Central memory CD8-positive, alpha-beta T cell (primary cell): ENCODE data around the gene CELA2B.
"Not testable (repeated sequence)": the region's sequence is repeated elsewhere in the genome, so short reads cannot be mapped to it uniquely, and the experiment has no call there.

ENCODE experiments used
- ATAC-seq: fragments of 150-1000 bp; cut with Tn5 transposase; replicated peaks from 2 replicates; pipeline ENCODE4 v1.10.0; 2022; ENCODE audit warnings: mild to moderate bottlenecking, moderate FRiP score, moderate number of reproducible peaks; ENCODE audit not compliant: poor library complexity, severe bottlenecking; ENCODE audit errors: extremely low read depth
- DNase-seq, 2 donors: peaks; one replicate each; pipeline ENCODE4 v3.0.0; 2021; ENCODE audit warnings: low spot score in 2 of 2
- H3K27ac Mint-ChIP-seq: one replicate; pipeline ENCODE4 v1.8.0; 2022; ENCODE audit warnings: low read depth, mild to moderate bottlenecking, moderate library complexity, mixed read lengths
- H3K27me3 Mint-ChIP-seq: one replicate; pipeline ENCODE4 v1.8.0; 2022; ENCODE audit warnings: mixed read lengths
- H3K36me3 Mint-ChIP-seq: one replicate; pipeline ENCODE4 v1.8.0; 2022; ENCODE audit warnings: mild to moderate bottlenecking, moderate library complexity, mixed read lengths; ENCODE audit not compliant: insufficient read depth
- H3K4me1 Mint-ChIP-seq: one replicate; pipeline ENCODE4 v1.8.0; 2022; ENCODE audit warnings: mixed read lengths
- H3K4me3 Mint-ChIP-seq: one replicate; pipeline ENCODE4 v1.8.0; 2022; ENCODE audit warnings: mild to moderate bottlenecking, moderate library complexity, mixed read lengths
- H3K9me3 Mint-ChIP-seq: one replicate; pipeline ENCODE4 v1.8.0; 2022; ENCODE audit warnings: mixed read lengths

The CELA2B gene

DNA sequence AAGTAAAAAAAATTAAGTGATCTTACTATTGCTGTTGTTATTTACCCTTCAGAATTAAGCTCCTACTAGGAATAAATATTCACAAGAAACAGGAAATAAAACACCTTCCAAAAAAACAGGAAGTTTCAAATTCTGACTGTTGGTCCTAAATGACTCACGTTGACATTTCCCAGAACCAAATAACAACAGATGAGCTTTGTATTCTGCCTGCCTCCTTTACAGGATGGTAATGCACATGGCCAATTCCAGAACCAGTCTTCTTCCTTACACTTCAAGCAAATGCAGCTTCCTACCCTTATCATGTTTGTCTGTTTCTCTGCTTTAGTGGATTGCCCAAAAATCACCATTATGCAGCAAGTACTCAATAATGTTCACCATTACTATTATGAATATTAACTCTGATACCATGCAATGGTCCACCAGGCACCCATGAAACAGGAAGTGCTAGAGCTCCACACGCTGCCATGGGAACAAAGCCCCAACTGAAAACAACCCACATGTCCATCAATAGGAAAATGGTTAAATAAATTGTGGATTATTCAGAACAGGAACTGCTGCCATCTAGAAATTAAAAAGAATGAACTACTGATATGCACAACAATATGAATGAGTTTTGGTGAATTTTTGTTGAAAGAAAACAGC, 39.2 kb downstream of the CELA2B start:
- Mint-ChIP-seq H3K4me3 (no peak overlapping the region), H3K4me1 (peaks cover 17% of the 10 kb centered on the region)
- DNase-seq, result no peak

DNA sequence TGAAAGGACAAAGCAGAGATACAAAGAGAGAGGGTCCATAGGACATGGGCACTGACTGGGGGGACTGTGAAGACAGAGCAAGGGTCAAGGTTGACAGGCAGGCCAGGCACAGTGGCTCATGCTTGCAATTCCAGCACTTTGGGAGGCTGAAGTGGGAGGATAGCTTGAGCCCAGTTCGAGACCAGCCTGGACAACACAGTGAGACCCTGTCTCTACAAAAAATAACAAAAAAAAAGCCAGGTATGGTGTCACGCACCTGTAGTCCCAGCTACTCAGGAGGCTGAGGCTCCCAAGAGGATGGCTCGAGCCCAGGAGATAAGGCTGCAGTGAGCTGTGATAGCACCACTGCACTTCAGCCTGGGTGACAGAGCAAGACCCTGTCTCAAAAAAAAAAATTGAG, 43.7 kb downstream of the CELA2B start:
- Mint-ChIP-seq H3K27ac (no peak overlapping the region), H3K27me3 (no peaks in the 10 kb centered on the region), H3K9me3 (no peaks in the 10 kb centered on the region), H3K4me3 (no peak overlapping the region), H3K36me3 (peaks cover 16% of the 10 kb centered on the region), H3K4me1 (peaks cover 18% of the 10 kb centered on the region)
- DNase-seq, result no peak
- no peak for ATAC-seq

More for the DNA sequence above, 39.2 kb downstream of the CELA2B start:
- ATAC-seq, result no peak
- Mint-ChIP-seq H3K9me3 (no peaks in the 10 kb centered on the region), H3K36me3 (peaks cover 13% of the 10 kb centered on the region), H3K27me3 (no peaks in the 10 kb centered on the region), H3K27ac (no peak overlapping the region)

DNA sequence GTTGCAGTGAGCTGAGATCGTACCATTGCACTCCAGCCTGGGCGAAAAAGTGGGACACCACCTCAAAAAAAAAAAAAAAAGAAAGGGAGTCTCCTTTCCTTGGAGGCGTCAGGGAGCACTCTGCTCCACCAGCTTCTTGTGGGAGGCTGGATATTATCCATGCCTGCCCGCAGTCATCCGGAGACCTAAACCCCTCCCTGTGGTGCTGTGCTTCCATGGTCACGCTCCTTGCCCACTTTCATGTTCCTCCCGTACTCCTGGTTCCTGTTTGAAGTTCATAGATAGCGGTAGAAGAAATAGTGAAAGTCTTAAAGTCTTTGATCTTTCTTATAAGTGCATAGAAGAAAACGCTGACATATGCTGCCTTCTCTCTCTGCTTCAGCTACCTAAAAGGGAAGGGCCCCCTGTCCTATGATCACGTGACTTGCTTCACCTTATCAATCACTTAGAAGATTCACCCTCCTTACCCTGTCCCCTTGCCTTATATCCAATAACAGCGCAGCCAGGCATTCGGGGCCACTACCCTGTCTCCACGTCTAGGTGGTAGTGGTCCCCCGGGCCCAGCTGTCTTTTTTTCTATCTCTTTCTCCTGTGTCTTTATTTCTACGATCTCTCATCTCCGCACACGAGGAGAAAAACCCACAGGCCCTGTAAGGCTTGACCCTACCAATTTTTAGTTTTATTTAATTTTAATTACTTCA, 45.5 kb downstream of the CELA2B start:
- H3K36me3 Mint-ChIP-seq, result peaks cover 21% of the 10 kb centered on the region
- H3K27ac Mint-ChIP-seq, ATAC-seq, H3K27me3 Mint-ChIP-seq, DNase-seq, H3K9me3 Mint-ChIP-seq, H3K4me3 Mint-ChIP-seq: not testable (repeated sequence)
- H3K4me1 Mint-ChIP-seq, result peaks cover 26% of the 10 kb centered on the region

DNA sequence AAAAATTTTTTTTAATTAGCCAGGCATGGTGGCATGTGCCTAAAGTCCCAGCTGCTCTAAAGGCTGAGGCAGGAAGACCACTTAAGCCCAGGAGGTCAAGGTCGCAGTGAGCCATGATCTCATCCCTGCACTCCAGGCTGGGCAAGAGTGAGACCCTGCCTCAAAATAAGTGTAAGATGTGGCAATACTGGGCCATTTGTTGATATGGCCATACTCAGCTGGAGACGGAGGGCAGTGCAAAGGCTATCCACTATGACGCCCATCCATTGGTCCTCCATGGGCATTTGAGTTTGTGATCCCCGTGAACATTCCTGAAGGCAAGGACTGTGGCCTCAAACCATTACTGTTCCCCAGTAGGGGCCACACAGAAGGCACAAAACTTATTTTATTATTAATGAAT, 46.6 kb downstream of the CELA2B start:
- Mint-ChIP-seq H3K4me3 (no peak overlapping the region), H3K4me1 (peaks cover 32% of the 10 kb centered on the region)

DNA sequence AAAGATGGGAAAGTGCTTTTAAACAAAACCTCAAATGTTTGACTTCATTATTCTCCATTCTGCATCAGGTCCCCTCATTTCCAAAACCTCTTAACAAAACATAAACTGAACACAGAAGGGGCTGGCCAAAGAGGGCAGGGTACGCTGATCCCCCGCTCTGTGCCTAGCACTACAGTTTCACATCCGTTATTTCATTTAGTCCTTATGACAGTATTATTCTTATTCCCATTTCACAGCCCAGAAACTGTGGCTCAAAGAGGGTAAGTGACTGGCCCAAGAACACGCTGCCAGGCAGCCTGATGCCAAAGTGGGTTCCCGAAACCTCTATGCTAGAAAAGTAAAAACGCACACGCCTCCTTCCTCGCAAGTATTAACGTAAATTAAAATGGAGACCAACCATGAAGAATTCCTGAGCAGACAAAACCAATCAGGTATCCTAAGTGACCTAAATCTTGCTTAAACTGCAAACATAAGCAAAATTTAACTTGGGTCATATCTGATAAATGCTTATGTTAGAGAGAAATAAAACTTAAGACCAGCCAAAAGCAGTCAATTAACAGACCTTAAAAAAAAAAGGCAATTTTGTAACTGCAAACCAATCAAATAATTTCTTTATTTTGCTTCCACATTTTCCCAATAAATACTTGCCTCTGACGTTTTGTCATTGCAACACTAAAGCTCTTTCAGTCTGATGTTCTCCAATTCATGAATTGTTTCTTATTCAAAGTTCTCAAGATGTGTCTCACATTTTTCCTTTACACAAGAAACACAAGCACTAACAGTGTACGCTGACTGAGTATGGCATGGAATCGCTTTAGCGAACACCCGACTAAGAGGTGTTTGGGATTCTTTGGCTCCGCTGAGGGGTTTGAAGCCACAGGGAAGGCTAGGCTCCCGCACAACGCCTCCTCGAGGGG, 47.5 kb downstream of the CELA2B start:
- Mint-ChIP-seq H3K4me1 (peaks cover 39% of the 10 kb centered on the region), H3K36me3 (peaks cover 17% of the 10 kb centered on the region)

More for the DNA sequence above, 46.6 kb downstream of the CELA2B start:
- Mint-ChIP-seq H3K27me3 (no peaks in the 10 kb centered on the region), H3K9me3 (no peaks in the 10 kb centered on the region), H3K27ac (no peak overlapping the region), H3K36me3 (peaks cover 21% of the 10 kb centered on the region)
- DNase-seq (no peak), ATAC-seq (no peak)

DNA sequence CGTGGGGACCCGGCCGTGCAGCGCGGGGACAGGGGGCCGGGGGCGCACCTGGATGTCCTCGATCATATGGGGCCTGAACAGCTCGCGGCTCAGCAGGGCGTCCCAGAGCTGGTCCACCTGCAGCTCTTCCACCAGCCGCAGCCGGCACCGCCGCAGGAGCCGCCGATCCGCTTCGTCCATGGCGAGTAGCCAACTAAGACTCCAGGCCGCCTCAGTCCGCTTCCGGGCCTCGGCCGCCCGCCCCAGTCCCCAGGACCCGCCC, 48.0 kb downstream of the CELA2B start, which contains the start of gene CASP9:
Gene CASP9, minus strand, starts transcription at position 195 of the 262 bp plus-strand sequence. Its CDS starts 15 bp downstream, at position 180.
- Mint-ChIP-seq H3K9me3 (no peaks in the 10 kb centered on the region), H3K27me3 (no peaks in the 10 kb centered on the region), H3K4me1 (peaks cover 42% of the 10 kb centered on the region), H3K27ac (peak within 1 kb of the TSS; percentile 98), H3K36me3 (peaks cover 15% of the 10 kb centered on the region), H3K4me3 (peak within 1 kb of the TSS; percentile 82)
- peak; percentile 5 for ATAC-seq
- no peak for DNase-seq

More for the DNA sequence above, 47.5 kb downstream of the CELA2B start:
- Mint-ChIP-seq H3K27ac (peak overlapping the region; percentile 98), H3K9me3 (no peaks in the 10 kb centered on the region), H3K4me3 (peak overlapping the region; percentile 82), H3K27me3 (no peaks in the 10 kb centered on the region)
- DNase-seq, result no peak
- ATAC-seq, result no peak

DNA sequence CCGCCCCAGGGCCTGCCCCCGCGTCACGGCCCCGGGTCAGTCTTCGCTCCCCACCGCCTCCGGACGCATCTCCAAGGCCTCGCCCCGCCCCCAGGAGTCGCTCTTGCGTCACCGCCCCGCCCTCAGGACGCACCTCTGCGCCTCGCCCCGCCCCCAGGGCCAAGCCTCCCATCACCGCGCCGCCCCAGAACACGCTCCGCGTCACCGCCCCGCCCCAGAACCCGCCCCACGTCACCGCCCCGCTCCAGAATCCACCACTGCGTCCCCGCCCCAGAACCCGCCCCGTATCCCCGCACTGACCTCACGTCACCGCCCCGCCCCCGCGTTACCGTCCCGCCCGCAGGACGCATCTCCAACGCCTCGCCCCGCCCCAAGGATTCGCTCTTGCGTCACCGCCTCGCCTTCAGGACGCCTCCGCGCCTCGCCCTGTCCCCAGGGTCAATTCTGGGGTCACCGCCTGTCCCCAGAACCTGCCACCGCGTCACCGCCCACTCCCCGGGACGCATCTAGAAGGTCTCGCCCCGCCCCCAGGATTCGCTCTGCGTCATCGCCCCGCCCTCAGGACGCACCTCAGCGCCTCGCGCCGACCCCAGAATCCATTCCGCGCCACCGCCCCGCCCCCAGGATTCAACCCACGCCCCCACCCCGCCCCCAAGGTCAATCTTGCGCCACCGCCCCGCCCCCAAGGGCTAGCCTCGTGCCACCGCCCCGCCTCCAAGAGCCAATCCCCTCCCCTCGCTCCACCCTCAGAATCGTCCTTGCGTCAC, 48.6 kb downstream of the CELA2B start:
- Mint-ChIP-seq H3K4me3 (peak overlapping the region; percentile 82), H3K4me1 (peaks cover 43% of the 10 kb centered on the region), H3K36me3 (peaks cover 15% of the 10 kb centered on the region), H3K27ac (peak overlapping the region; percentile 98), H3K27me3 (no peaks in the 10 kb centered on the region), H3K9me3 (no peaks in the 10 kb centered on the region)
- peak; percentile 56 for ATAC-seq
- peak; percentile 99 to 100 for DNase-seq

DNA sequence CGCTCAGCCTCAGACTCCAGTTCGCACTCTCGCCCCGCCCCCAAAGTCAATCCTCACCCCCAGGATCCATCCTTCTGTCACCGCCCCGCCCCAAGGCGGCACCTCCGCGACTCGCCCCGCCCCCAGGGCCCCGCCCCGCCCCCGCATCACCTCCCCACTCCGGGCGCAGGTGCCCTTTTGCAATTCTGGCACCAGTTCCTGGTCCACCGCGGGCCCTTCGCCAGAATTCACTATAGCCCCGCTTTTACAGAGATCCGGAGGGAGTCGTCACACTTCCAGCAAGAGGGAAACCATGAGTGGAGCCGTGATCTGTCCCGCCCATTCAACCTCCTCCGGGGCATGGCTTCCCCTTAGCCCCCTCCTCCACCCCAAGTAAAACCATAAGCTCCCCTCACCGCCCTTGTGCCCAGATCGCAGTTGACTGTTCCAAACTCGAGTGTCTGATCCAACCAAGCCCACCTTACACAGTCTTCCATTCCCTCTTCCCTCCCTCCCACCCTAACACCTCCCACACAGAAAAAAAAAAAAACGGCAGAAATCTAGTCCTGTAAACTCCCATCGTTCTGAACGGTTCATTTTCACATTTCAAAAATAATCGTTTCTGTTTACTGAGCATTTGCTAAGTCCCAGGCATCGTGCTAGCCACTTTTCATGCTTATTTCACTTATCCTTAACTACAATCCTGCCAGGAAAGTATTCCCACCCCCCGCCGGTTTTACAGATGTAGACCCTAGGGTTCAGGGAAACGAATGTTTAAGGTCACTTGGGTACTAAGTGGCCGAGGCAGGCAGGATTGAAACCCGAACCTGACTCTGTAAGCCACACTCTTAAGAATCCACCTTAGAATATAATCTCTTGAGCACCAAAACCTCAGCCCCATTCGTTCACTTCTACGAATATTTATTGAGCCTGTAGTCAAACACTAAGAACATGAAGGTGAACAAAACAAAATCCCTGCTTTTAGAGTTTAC, 49.4 kb downstream of the CELA2B start:
- peaks cover 43% of the 10 kb centered on the region for H3K4me1 Mint-ChIP-seq
- DNase-seq (no peak), ATAC-seq (peak; percentile 57)
- peaks cover 15% of the 10 kb centered on the region for H3K36me3 Mint-ChIP-seq
- peak overlapping the region; percentile 98 for H3K27ac Mint-ChIP-seq
- no peaks in the 10 kb centered on the region for H3K27me3 Mint-ChIP-seq
- H3K9me3 Mint-ChIP-seq, result no peaks in the 10 kb centered on the region
- peak overlapping the region; percentile 82 for H3K4me3 Mint-ChIP-seq

DNA sequence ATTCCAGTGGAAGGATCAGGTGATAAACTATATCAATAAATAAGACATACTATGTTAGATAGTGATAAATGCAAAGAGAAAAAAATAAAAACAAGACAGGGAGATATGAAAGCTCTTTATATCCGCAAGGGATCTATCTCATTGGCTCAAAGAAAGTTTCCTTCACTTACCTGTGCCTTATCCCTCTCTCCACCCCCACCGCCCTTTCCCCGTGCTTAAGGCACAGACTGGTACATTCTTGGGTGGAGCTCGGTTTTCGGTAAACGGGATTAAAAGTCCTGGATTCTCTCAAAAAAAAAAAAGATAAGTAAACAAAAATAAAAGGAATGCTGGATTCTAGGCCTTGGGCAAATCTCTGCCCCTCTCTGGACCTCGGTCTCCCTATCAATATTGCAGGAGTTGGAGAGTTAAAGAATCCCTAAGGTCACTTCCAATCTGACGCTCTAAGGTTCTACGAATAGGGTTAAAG, 50.2 kb downstream of the CELA2B start:
- H3K9me3 Mint-ChIP-seq, result no peaks in the 10 kb centered on the region
- peaks cover 15% of the 10 kb centered on the region for H3K36me3 Mint-ChIP-seq
- peaks cover 47% of the 10 kb centered on the region for H3K4me1 Mint-ChIP-seq
- DNase-seq, result no peak
- ATAC-seq, result no peak
- peak overlapping the region; percentile 82 for H3K4me3 Mint-ChIP-seq
- peak overlapping the region; percentile 98 for H3K27ac Mint-ChIP-seq
- H3K27me3 Mint-ChIP-seq, result no peaks in the 10 kb centered on the region

DNA sequence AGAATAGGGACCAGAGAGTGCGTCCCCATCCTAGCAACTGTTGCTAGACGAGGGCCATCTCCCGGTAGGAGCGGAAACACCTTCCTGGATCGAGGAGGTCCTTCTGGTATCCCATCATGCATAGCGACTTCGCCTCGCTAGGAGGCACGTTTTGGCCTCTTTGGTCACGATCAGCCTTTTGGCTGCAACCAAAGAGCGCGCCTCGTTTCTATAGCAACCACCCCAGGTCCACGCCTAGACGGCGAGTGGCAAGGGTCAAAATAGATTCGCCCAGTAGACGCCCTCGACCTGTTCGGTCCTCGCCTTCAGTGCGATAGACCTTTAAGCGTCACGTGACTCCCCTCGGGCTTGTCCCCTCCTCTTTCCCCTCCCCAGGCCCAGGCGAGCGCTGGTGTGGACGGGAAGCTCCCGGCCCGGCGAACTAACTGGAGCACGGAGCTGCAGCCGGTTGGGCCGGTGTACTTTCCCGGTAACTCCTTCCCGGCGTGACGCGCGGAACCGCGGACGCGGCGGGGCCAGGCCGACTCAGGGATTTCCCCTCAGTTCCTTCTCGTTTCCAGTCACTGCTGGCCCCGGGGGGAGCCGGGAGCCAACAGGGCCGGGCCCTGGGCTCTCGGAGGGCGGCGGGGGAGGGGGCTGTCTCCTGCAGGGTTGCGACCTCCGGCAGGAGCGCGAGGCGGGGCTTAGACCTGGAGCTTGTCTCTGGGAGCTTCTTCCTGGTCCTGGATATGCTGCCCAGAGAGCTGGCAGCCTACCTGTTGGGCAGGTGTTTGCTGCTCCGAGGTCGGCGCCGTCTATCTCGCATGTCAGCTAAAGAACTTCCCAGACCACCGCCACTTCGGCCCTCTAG, 50.8 kb downstream of the CELA2B start, which contains the start of gene DNAJC16:
Gene DNAJC16, plus strand, starts transcription at position 359 of the 850 bp plus-strand sequence. CDS start 2,258 bp downstream, outside the sequence.
- ATAC-seq, result peak; percentile 41
- peak within 1 kb of the TSS; percentile 82 for H3K4me3 Mint-ChIP-seq
- peak within 1 kb of the TSS; percentile 98 for H3K27ac Mint-ChIP-seq
- H3K36me3 Mint-ChIP-seq, result peaks cover 15% of the 10 kb centered on the region
- no peaks in the 10 kb centered on the region for H3K27me3 Mint-ChIP-seq
- H3K4me1 Mint-ChIP-seq, result peaks cover 48% of the 10 kb centered on the region
- peak; percentile 91 to 96 for DNase-seq
- no peaks in the 10 kb centered on the region for H3K9me3 Mint-ChIP-seq
